CD14-positive monocyte (primary cell): Measurements from ENCODE around the gene KLK15. TPM values are rescaled to one million over a fixed set of nuclear protein-coding genes. Genes with fewer than 3 reads are reported as not detected.

ENCODE experiments used
- DNase-seq, 3 donors: peaks; one replicate each; pipeline ENCODE4 v3.0.0-alpha.2; 2011 to 2022
- H2AFZ ChIP-seq: 2 replicates; pipeline ENCODE4 v1.6.0; 2012; ENCODE audit warnings: mild to moderate bottlenecking, low read depth, low read length, inconsistent platforms; ENCODE audit not compliant: insufficient read depth, poor library complexity, severe bottlenecking
- H3K27ac ChIP-seq, 2 donors: 1 replicate in 1 of 2; 2 replicates in 1 of 2; pipeline ENCODE4 v1.5.1; 2012 to 2013; ENCODE audit warnings: low read length in 2 of 2, control low read depth in 1 of 2, inconsistent platforms in 1 of 2, low read depth in 1 of 2, mild to moderate bottlenecking in 1 of 2
- H3K27me3 ChIP-seq, 2 donors: one replicate each; pipeline versions ENCODE4 v1.6.0 to v1.6.1; 2011 to 2013; ENCODE audit warnings: low read length in 2 of 2; ENCODE audit not compliant: control insufficient read depth in 2 of 2, insufficient read depth in 2 of 2
- H3K36me3 ChIP-seq, 2 donors: replicated peaks in 1 of 2; 1 replicate in 1 of 2; 2 replicates in 1 of 2; pipeline versions ENCODE4 v1.5.1 to v1.6.1; 2012 to 2013; ENCODE audit warnings: low read length in 2 of 2, control low read depth in 1 of 2, inconsistent platforms in 1 of 2, mild to moderate bottlenecking in 1 of 2; ENCODE audit not compliant: insufficient read depth in 2 of 2, control insufficient read depth in 1 of 2
- H3K4me1 ChIP-seq, 2 donors: 1 replicate in 1 of 2; 2 replicates in 1 of 2; pipeline versions ENCODE4 v1.5.1 to v1.6.1; 2012 to 2013; ENCODE audit warnings: low read length in 2 of 2, control low read depth in 1 of 2, inconsistent platforms in 1 of 2, mild to moderate bottlenecking in 1 of 2, moderate library complexity in 1 of 2; ENCODE audit not compliant: insufficient read depth in 2 of 2, control insufficient read depth in 1 of 2
- H3K4me2 ChIP-seq: replicated peaks from 2 replicates; pipeline ENCODE3; 2012; ENCODE audit warnings: low read length, moderate library complexity, mild to moderate bottlenecking; ENCODE audit not compliant: poor library complexity, severe bottlenecking; ENCODE audit errors: extremely low read depth
- H3K4me3 ChIP-seq, 3 experiments: fragments of 200-600 bp in 1 of 3; sonication (generic) in 1 of 3; replicated peaks in 1 of 3; 1 replicate in 2 of 3; 2 replicates in 1 of 3; pipeline ENCODE4 v1.5.1; 2011 to 2013; ENCODE audit warnings: low read length in 3 of 3, mild to moderate bottlenecking in 3 of 3, control low read depth in 2 of 3, low read depth in 2 of 3, inconsistent platforms in 1 of 3, moderate library complexity in 1 of 3
- H3K79me2 ChIP-seq: 2 replicates; pipeline ENCODE4 v1.6.0; 2012; ENCODE audit warnings: mild to moderate bottlenecking, control low read depth, inconsistent platforms, low read length, moderate library complexity; ENCODE audit not compliant: insufficient read depth
- H3K9ac ChIP-seq: 2 replicates; pipeline ENCODE4 v1.6.0; 2017; ENCODE audit warnings: low read length, mild to moderate bottlenecking; ENCODE audit not compliant: insufficient read depth, poor library complexity, severe bottlenecking
- H3K9me3 ChIP-seq, 2 donors: replicated peaks in 1 of 2; 1 replicate in 1 of 2; 2 replicates in 1 of 2; pipeline versions ENCODE4 v1.5.1 to v1.6.1; 2012 to 2013; ENCODE audit warnings: low read length in 2 of 2, control low read depth in 1 of 2; ENCODE audit not compliant: control insufficient read depth in 1 of 2, insufficient read depth in 1 of 2
- H4K20me1 ChIP-seq: 2 replicates; pipeline ENCODE4 v1.6.0; 2012; ENCODE audit warnings: mild to moderate bottlenecking, low read length, control low read depth, moderate library complexity; ENCODE audit not compliant: insufficient read depth
- H3K27ac Mint-ChIP-seq, 7 donors: one replicate each; pipeline ENCODE4 v1.8.0; 2020; ENCODE audit warnings: mild to moderate bottlenecking in 7 of 7, mixed read lengths in 7 of 7, moderate library complexity in 6 of 7, inconsistent platforms in 2 of 7
- H3K27me3 Mint-ChIP-seq, 3 donors: one replicate each; pipeline ENCODE4 v1.8.0; 2021 to 2022; ENCODE audit warnings: low read depth in 3 of 3, mild to moderate bottlenecking in 3 of 3, mixed read lengths in 3 of 3, moderate library complexity in 3 of 3, inconsistent platforms in 1 of 3
- H3K36me3 Mint-ChIP-seq, 2 donors: one replicate each; pipeline ENCODE4 v1.8.0; 2020; ENCODE audit warnings: mixed read lengths in 2 of 2, inconsistent platforms in 1 of 2, mild to moderate bottlenecking in 1 of 2
- H3K4me1 Mint-ChIP-seq: one replicate; pipeline ENCODE4 v1.8.0; 2020; ENCODE audit warnings: mild to moderate bottlenecking, mixed read lengths
- H3K4me3 Mint-ChIP-seq, 2 donors: one replicate each; pipeline ENCODE4 v1.8.0; 2020; ENCODE audit warnings: mild to moderate bottlenecking in 2 of 2, mixed read lengths in 2 of 2, moderate library complexity in 1 of 2
- H3K9me3 Mint-ChIP-seq, 7 donors: one replicate each; pipeline ENCODE4 v1.8.0; 2020 to 2022; ENCODE audit warnings: mixed read lengths in 7 of 7, mild to moderate bottlenecking in 6 of 7, moderate library complexity in 6 of 7, inconsistent platforms in 2 of 7
- CTCF ChIP-seq: fragments of 200-600 bp; IDR thresholded peaks from one replicate; pipeline ENCODE4 v1.8.0; 2022; ENCODE audit warnings: antibody characterized with exemption, mild to moderate bottlenecking
- WGBS: methylation state at CpG from one replicate; pipeline ENCODE4 v1.1.5; 2013; ENCODE audit warnings: missing lambda C conversion rate; ENCODE audit not compliant: insufficient coverage; 5-methylcytosine and 5-hydroxymethylcytosine counted together
- intact Hi-C, 2 donors: fragments of 100-400 bp; cut with micrococcal nuclease; formaldehyde crosslinking; loops; one replicate each; pipeline versions ENCODE4 v1.15.0 to v1.15.1; 2023
- polyA plus RNA-seq, 3 donors: library from polyadenylated mRNA; depleted of rRNA in 1 of 3; unstranded in 2 of 3; stranded (reverse) in 1 of 3; fragments of 300-500 nt in 2 of 3; fragments of >200 nt in 1 of 3; fragmentation: Illumina TruSeq in 2 of 3; gene quantifications; 1 replicate in 2 of 3; 2 replicates in 1 of 3; pipeline ENCODE4 v1.2.3, GENCODE V29; 2012 to 2021

KLK15 gene
- polyA plus RNA-seq, 3 donors: not detected

DNA sequence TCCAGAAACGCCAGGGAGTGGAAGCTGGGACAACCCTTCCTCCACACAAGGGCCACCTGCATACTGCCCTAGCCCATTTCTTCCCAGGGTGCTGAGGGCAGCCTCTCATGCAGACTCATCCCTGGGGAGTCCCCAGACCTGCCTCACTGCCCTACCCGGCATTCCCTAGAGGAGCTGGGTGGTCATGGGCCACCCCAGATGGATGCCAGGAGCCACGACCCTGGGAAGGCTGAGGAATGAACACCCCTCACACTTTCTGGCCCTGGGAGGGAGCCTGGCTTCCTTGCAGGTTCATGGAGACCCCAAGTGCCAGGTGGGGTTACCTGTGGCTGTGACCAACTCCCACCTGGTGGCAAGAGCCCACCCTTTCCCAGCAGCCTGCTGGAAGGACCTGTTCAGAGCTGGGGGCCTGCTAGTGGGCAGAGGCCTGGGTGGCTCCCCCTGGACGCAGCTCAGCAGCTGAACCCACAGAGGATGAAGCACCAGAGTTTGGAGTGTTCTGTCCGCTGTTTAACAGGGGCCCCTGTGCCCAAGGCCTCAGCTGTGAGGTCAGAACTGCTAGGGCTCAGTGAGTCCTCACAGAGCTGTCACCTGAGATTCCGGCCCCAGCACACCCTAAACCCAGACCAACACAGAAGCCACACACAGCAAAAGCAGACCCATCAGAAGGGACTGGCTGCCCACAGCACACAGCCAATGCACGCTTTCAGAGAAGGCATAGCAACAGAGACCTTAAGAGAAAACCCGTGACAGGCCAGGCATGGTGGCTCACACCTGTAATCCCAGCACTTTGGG is 36.5 kb downstream of the KLK15 start:
- Histone ChIP-seq H3K4me3 (no peak overlapping the region), H3K36me3 (peaks cover 20 to 36% of the 10 kb centered on the region in 2 donors)
- H3K4me1 Mint-ChIP-seq: peaks cover 2% of the 10 kb centered on the region

DNA sequence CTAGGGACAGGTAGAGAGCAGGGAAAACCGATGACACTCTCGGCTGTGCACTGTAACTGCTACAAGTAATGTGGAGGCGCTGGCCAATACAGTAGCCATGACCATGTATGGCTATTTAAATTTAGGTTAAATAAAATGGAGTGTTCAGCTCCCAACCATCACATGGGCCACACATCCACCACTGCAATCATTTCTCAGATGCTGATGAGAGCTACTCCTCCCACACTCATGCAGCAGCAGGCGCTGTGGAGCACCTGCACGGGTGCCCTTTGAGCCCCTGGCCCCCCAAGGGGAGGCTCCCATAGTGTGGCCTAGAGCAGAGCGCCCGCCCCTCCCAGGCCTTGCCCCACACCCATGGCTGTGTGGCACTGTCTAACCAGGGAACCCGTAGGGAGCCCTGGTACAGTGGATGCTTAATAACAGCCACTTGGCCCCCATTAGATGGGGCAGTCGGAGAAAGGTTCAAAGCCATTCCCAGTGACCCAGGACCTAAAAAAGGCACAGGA is 37.2 kb downstream of the KLK15 start:
- Histone ChIP-seq H2AFZ (no peak overlapping the region), H3K79me2 (peaks cover 22% of the 10 kb centered on the region), H3K9me3 (no peaks in the 10 kb centered on the region), H3K4me2 (no peak overlapping the region), H3K4me3 (no peak overlapping the region), H3K36me3 (peaks cover 20 to 33% of the 10 kb centered on the region in 2 donors), H3K4me1 (no peaks in the 10 kb centered on the region), H3K9ac (no peak overlapping the region), H3K27ac (no peak overlapping the region), H4K20me1 (no peaks in the 10 kb centered on the region), H3K27me3 (no peaks in the 10 kb centered on the region)
- no peaks in the 10 kb centered on the region for H3K9me3 Mint-ChIP-seq
- no peak for TF ChIP-seq CTCF
- peaks cover 2% of the 10 kb centered on the region for H3K4me1 Mint-ChIP-seq
- no peak overlapping the region for H3K27ac Mint-ChIP-seq
- DNase-seq: no peak
- H3K27me3 Mint-ChIP-seq: peaks cover 0 to 4% (median 0%) of the 10 kb centered on the region in 3 donors
- H3K4me3 Mint-ChIP-seq: no peak overlapping the region
- intact Hi-C loops: no loop called here
- 70% methylated on average over 4 of the region's 9 CpGs for WGBS
- peaks cover 23 to 48% of the 10 kb centered on the region in 2 donors for H3K36me3 Mint-ChIP-seq

More for the DNA sequence above, 36.5 kb downstream of the KLK15 start:
- Histone ChIP-seq H3K79me2 (peaks cover 25% of the 10 kb centered on the region), H3K27me3 (no peaks in the 10 kb centered on the region), H3K4me2 (no peak overlapping the region), H3K9me3 (no peaks in the 10 kb centered on the region), H4K20me1 (no peaks in the 10 kb centered on the region), H2AFZ (no peak overlapping the region), H3K27ac (no peak overlapping the region), H3K4me1 (no peaks in the 10 kb centered on the region), H3K9ac (no peak overlapping the region)
- Mint-ChIP-seq H3K9me3 (no peaks in the 10 kb centered on the region), H3K36me3 (peaks cover 24 to 54% of the 10 kb centered on the region in 2 donors), H3K4me3 (no peak overlapping the region), H3K27ac (no peak overlapping the region), H3K27me3 (peaks cover 0 to 4% (median 0%) of the 10 kb centered on the region in 3 donors)
- no peak for TF ChIP-seq CTCF
- no peak for DNase-seq
- 94% methylated on average over 7 of the region's 8 CpGs for WGBS
- intact Hi-C loops: no loop called here
